Left cardiac atrium (tissue), 4 donors: ENCODE measurements around the gene CHPF. TPM values are rescaled to one million over a fixed set of nuclear protein-coding genes. Genes with fewer than 3 reads are reported as not detected.

Source experiments
- ATAC-seq, 2 donors: fragments of 200-7000 bp; cut with Tn5 transposase; one replicate each; pipeline ENCODE4 v1.9.1; 2020; ENCODE audit warnings: mild to moderate bottlenecking in 2 of 2, moderate library complexity in 2 of 2
- DNase-seq: peaks from one replicate; pipeline ENCODE4 v3.0.0-alpha.2; 2020
- intact Hi-C, 2 donors: fragments of 100-400 bp; cut with DNase I; formaldehyde crosslinking; loops; one replicate each; pipeline versions ENCODE4 v1.14.1 to v1.15.1; 2022 to 2023
- total RNA-seq, 2 donors: library from RNA; stranded (reverse); fragmentation: NEBNext Ultra II Directional; extraction: Animal tissue kit (Norgen Biotek cat#: 25700); gene quantifications; one replicate each; pipeline ENCODE4 v1.2.1, GENCODE V29; 2021
- donor health status: DM: no; HTN: yes; CAD: no.
- donor health status: DM: no; HTN: yes; CAD: no; lungs with severe emphysema.
- donor health status: DM: yes; HTN: yes; CAD: no.
- donor health status: Dilated cardiomyopathy.

CHPF gene
- total RNA-seq, 2 donors from 2014 or later: 72.4 to 113 TPM

DNA sequence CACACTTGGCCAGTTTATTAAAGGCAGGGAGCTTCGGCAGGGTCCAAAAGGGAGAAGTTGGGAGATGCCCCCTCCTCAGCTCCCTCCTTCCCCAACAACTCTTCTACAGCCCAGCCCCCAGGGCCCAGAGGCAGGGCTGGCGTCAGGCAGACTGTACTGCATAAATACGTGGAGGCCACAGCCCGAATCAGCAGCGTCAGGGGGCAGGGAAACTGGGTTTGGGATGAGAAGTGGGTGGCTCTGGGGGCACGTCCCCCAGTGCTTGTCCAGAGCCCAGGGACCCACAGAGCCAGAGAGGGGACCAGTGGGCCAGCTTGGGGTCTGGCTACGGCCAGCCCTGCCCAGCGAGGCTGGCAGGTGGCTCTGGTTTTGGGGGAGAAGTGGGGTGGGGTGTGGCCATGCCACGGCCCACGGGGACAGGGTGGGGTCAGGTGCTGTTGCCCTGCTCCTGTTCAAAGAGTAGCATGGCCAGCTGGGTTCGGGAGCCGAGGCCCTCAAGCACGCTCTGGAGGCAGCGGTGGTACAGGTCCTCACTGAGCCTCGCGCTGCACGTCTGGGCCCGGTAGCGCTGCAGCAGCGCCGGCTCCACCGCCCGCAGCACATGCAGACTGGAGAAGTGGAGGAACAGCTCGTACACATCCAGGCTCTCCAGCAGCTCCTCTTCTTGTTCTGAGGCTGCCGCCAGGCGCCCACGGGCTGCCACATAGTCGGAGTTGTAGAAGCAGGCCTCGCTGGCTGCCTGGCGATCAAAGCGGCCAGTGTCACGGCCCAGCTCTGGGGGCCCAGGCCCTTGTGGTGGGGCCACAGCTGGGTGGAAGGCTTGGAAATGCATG, 4.4 kb downstream of the CHPF start:
- intact Hi-C loops: no loop called here
- no peak for ATAC-seq
- no peak for DNase-seq

DNA sequence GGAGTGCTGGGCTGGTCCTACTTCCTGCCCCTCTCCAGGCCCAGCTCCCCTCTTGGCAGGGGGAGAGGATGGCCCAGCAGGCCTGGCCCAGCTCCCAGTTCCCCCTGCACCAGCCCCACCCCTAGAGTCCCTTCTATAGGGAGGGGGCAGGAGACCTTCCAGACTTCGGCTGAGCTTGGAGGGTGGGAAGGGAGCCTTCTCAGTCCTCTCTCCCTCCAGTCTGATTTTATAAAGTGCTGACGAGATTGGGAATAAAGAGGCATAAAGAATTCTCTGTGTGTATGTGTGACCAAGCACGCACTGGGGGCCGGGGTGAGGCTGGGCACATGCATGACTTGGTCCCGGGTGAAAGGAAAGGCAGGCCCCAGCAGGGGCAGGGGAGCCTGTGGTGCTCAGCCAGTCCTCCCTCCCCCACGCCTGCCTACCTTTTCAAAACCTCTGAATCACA, 5.1 kb downstream of the CHPF start:
- intact Hi-C loops: no loop called here
- ATAC-seq (no peak), DNase-seq (no peak)

DNA sequence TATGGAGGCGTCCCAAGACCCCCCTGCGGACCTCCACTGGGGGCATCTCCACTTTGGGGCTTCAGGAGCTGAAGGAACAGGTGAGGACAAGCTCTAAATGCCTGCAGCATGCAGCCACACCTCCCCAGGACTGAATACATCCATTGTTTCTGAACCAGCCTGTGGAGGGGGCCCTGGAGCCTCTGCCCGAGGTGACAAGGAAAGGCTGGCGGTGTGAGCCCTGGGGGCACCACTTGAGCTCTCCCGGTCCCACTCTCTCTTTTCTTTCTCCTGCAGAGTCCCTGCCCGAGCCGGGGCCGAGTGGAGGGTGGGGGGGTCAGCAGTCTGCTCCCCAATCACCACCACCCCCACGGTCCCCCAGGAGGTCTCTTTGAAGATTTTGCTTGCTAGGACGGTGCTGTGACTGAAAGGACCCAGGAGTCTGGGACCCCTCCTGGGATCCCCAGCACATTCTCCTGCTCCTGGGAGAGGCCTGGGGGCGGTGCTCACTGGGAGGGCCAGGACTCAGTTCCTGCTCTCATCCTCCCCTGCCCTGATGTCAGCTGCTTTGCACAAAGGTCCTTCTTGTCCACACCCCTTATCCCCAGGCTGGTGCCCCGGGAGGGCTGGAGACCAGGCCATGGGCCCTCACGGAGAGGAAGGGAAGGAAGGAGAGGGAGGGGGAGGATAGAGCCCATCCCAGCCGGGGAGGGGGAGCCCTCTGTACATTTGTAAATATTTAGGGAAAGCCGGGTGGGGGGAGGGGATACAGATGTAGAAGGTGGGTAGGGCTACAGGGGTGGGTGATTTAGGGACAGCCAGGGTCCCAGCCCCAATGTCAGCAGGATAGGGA, 5.7 kb downstream of the CHPF start:
- intact Hi-C loops: no loop called here
- no peak for DNase-seq

DNA sequence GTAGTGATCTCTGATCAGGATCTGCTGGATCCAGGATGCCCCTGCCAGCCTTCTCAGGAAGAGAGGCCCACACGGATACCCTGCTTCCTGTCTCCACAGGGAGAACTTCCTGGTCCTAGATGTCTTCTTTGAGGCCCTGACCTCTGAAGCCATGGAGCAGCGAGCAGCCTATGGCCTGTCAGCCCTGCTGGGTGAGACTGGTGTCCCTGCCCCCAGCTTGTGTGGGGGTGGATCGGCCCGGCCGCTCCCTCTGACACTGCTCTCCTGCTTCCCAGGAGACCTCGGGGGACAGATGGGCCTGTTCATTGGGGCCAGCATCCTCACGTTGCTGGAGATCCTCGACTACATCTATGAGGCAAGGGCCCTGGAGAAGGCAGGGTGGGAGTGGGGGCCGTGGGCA, 6.6 kb downstream of the CHPF start:
- no peak for DNase-seq
- intact Hi-C loops: no loop called here
- no peak for ATAC-seq

More for the DNA sequence above, 5.7 kb downstream of the CHPF start:
- ATAC-seq: no peak

DNA sequence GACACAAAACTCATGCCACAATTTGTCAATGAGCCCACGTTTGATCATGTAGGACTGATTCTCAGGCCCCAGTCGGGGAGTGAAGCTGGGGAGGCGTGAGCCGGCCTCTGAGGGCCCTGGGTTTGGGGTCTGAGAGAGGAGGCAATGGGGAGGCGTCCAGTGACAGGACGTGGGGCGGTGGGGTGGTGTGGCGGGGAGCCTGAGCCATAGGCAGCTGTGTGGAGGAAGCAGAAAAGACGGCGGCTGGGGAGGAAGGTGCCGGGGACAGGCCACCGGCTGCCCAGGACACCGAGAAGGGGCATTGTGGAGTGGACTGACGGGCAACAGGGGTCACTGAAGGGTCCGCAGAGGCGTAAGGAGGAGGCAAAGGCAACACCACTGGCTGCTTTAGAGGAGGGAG, 7.2 kb downstream of the CHPF start:
- no peak for ATAC-seq
- intact Hi-C loops: no loop called here
- no peak for DNase-seq

DNA sequence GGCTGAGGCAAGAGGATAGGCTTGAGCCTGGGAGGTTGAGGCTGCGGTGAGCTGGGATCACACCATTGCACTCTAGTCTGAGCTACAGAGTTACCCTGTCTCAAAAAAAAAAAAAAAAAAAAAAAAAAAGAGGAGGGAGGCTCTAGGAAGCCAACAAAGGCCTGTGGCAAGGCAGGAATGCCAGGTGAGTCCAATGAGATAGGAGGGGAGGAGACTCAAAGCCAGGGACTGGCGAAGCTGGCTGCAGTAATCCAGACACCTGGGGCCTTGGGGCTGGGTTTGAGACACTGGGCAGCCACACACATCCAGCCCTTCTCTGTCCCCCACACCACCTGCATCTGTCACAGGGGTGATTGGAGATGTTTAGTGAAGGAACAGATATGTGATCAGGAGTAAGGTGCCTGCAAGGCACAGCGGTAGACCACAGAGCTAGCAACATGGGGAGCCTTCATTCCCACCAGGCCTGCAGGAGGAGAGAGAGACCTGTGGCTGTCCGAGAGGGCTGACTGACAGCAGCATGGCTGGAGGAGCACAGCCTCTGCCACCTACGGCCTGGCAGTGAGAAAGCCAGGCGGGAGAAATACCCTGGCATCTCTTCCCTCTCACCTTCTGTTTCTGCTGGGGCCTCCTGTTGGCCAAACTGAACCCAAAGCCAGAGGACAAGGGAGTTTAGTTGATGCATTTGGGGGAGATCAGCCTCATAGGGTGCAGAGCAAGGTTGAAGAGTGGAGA, 9.5 kb downstream of the CHPF start:
- DNase-seq: no peak
- ATAC-seq: no peak
- intact Hi-C loops: loop anchor here in 1 of 2 donors (5.0 kb wide), 1 partner anchor 132 kb away; no protein-coding TSS in a partner anchor

DNA sequence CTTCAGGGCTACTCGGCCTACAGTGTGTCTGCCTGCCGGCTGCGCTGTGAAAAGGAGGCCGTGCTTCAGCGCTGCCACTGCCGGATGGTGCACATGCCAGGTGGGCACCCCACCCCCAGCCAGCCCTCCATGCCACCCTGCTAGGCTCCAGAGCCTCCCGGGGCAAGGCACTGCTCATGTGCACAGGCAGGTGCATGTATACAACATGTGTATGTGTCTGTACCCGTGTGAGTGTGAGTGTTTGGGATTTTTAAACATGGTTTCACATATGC, 11.3 kb downstream of the CHPF start:
- intact Hi-C loops: loop anchor here in 1 of 2 donors (5.0 kb wide), 1 partner anchor 130 kb away; no protein-coding TSS in a partner anchor
- DNase-seq (no peak), ATAC-seq (no peak)

DNA sequence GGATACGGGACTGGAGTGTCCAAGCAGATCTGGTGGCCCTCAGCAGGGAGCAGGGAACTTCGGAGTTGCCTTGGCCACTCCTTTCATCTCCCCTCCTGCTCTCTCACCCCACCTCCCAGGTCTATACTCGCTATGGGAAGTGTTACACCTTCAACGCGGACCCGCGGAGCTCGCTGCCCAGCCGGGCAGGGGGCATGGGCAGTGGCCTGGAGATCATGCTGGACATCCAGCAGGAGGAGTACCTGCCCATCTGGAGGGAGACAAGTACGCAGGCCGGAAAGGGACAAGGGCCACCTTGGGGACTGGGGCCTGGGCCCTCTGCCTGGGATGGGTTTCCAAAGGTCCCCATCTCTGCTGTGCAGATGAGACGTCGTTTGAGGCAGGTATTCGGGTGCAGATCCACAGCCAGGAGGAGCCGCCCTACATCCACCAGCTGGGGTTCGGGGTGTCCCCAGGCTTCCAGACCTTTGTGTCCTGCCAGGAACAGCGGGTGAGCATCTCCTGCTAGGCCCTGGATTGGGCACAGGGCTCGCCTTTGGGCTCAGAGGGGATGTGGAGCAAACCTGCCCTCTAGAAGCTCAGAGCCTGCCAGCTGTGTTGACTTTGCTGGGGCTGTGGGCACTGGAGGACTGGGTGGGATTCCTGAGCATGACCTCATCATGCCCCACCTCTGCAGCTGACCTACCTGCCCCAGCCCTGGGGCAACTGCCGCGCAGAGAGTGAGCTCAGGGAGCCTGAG, 11.8 kb downstream of the CHPF start:
- ATAC-seq: no peak
- intact Hi-C loops: loop anchor here (2.0 to 5.0 kb wide), 2 partner anchors 129 to 130 kb away; no protein-coding TSS in a partner anchor
- DNase-seq: no peak

DNA sequence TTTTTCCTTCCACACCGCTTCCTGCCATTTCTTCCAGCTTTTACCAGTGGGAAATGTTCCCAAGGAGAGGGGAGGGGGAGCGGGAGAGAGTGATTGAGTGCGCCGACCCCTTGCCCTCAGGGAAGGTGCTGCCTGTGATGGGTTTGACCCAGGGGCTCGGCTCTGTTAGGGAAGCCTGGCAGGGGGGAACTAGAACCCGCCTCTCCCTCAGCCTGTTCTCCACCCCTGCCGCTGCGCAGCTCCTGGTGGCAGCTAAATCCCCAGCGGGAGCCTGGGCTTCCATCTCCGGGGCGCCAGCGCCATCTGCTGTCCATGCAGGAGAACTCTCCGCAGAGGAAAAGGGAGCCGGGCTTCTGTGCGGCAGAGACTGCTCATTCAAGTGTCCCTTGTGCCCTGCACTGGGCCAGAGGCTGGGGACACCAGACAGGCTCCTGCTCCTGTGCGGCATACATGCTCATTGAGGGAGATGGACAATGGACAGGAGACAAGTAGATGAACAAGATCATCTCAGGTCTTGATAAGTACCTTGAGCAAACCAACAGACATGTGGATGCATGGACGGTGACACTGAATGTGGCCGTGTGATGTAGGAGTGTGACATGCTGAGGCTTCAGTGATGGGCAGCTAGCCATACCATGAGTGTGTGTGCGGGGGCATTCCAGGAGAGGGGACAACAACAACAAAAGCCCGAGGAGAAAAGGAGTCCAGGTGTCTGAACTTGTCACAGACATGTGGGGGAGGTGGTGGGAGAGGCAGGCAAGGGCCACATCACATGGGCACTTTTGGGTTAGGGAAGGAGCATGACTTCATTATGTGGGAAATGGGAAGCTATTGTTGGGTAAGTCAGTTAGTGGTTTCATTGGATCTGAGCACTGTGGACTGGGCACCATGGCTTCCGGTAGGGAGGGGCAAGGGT, 13.3 kb downstream of the CHPF start:
- intact Hi-C loops: loop anchor here (1.0 to 5.0 kb wide), 3 partner anchors 71 to 128 kb away; no protein-coding TSS in a partner anchor
- DNase-seq (peak; percentile 84), ATAC-seq (peak; percentile 77 to 84)

DNA sequence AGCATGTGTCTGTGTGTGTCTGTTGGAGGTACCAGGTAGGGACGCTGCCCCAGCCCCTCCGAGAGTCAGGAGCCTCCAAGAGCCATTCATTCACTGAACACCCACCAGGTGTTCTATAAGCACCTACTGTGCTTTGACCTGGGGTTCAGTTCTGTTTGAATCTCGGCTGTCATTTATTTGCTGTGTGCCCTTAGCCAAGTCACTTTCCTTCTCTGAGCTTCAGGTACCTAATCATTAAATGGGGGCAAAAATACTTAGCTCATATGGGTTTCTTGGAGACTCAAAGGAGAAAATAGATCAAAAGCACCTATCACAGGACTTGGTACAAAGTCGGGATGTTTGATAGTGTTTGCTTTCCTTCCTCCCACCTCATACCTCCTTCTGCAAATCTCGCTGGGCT, 16.1 kb downstream of the CHPF start:
- DNase-seq (no peak), ATAC-seq (no peak)
- intact Hi-C loops: loop anchor here (5.0 kb wide), 2 partner anchors 50 to 55 kb away; no protein-coding TSS in a partner anchor

DNA sequence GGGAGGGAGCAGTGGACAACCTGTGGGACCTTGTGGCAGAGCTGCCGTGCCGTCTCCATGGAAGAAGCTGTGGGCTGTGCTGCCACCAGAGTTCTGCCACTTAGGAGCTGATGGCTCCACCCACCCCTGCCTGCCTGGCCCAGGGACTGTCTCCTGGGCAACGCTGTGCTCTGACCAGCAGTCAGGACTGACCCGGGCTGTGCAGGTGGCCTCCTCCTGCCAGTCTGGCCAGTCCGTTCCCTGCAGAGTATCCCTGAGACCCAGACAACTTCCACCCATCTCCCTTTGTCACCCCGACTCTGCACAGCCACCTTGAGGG, 16.6 kb downstream of the CHPF start:
- intact Hi-C loops: loop anchor here (5.0 kb wide), 2 partner anchors 50 to 55 kb away; no protein-coding TSS in a partner anchor
- ATAC-seq (peak; percentile 58 to 63), DNase-seq (no peak)

DNA sequence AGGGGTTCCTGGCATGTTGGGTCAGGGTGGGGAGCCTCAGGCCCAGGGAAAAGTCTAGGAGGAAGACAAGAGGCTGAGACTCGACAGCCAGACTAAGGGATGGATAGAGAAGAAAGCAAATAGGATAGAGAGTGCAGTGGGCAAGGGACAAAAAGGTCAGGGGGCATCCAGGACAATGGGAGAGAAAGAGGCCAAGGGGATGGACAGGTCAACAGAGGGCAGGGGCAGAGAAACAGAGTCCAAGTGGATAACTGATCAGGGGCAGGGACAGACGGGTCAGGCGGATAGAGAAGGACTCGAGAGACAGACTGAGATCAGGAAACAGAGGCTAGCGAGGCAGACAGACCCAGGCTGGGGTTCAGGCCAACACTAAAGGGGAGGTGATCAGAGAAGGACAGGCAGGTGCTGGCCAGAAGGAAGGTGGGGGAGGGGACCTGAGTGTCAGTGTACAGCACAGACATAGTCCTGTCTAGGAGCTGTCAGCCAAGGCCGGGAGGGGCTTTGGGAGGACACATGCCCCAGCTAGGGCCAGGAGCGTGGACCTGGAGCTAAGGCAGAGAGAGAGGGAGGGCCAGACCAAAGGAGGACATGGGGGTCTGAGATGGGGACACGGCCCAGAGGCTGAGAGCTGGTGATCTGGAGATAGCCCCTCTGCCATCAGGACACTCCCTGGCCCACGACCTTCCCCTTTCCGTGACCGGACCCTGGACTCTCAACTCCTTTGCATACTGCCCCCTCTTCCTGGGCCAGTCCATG, 17.1 kb downstream of the CHPF start:
- ATAC-seq (peak in 1 of 2 donors; percentile 3), DNase-seq (no peak)
- intact Hi-C loops: loop anchor here (5.0 kb wide), 2 partner anchors 49 to 54 kb away; no protein-coding TSS in a partner anchor

DNA sequence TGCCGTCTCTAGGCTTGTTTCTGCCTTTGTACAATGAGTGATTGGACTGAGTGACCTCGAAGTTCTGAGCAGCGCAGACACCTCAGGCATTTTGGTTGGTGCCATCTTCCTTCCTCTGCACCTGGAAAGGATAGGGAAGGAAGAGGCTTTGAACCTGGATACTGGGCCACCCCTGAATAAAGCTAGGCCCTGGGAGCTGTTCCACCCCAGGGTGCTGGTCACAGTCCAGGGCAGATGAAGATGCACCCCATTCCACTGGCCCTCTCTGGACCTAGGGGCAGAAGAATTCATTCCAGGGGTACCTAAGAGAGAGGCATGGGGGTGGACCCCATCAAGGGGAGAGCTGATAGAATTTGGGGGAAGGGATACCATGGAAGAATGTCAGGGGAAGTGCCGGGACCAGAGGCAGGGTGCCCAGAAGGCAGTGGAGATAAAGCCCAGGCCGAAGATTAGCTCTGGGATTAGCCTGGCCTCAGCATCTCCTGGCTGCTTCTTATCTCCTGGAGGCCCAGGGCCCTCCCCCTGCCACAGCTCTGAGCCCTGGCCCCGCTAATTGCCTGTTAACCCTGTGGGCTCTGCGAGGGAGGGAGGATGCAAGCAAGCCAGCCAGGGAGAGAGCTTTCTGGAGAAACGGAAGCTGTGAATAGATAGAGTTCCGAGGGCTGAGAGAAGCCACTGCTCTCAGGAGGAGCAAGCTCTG, 17.9 kb downstream of the CHPF start:
- ATAC-seq (peak; percentile 17 to 33), DNase-seq (no peak)
- intact Hi-C loops: loop anchor here (5.0 kb wide), 2 partner anchors 48 to 53 kb away; no protein-coding TSS in a partner anchor

DNA sequence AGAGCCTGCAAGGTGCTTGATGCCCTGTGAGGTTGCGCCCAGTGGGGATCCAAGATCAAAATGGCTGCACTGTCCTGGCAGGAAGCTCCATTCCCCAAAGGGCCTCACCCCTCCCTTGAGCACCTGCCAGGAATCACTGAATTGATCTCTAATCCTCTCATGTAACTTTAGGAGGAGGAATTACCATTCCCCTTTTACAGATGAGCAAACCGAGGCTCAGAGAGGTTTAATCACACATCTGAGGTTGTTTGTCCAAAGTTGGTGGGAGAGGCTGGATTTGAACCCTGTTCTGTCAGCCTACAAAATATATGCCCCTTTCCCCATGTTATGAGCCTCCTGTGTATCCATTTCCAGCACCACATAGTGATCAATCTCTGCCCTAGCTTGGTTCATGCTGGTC, 18.8 kb downstream of the CHPF start:
- no peak for DNase-seq
- ATAC-seq: no peak
- intact Hi-C loops: loop anchor here (1.0 to 5.0 kb wide), 3 partner anchors 25 to 53 kb away; no protein-coding TSS in a partner anchor

DNA sequence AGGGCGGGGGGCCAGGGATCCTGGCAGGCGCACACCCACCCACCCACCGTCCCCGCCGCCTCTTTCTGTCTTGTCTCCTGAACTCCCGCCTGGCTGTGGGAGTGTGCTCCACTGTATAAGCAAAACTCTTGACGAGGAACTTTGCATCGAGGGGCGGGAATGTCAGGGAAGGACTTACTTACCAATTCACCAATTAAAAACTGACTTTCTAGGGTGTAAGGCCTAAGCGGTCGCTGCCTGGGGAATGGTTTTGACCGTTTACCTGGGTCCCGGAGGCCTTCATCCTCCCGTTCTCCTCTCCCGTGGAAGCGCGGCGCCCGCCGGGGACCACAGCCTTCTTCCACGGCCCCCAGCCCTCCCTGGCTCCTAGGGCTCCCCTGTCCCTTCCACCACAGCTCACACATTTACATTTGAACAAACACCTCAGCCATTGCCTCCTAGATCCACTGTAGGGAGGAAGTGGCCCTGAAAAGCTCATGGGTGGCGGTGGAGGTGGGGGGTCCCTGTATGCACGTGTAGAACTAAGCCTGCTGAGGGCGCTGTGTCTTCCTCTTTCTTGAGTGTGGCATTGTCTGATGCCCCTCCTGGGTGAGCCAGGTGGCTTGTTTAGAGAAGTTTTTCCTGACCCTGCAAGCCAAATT, 20.5 kb downstream of the CHPF start:
- no peak for DNase-seq
- intact Hi-C loops: no loop called here
- no peak for ATAC-seq
